HG02943 (cell line): Measurements from ENCODE around the gene ETV6.

Experiments used
- ATAC-seq: cut with Tn5 transposase; IDR thresholded peaks from one replicate; pipeline ENCODE4 v1.9.1; 2021; ENCODE audit warnings: mild to moderate bottlenecking, low read depth, moderate library complexity; ENCODE audit not compliant: unreplicated experiment

The ETV6 gene

GRCh38 chr12:11641522-11641921, 8.0 kb upstream of the ETV6 start:
- ATAC-seq, result no peak

DNA sequence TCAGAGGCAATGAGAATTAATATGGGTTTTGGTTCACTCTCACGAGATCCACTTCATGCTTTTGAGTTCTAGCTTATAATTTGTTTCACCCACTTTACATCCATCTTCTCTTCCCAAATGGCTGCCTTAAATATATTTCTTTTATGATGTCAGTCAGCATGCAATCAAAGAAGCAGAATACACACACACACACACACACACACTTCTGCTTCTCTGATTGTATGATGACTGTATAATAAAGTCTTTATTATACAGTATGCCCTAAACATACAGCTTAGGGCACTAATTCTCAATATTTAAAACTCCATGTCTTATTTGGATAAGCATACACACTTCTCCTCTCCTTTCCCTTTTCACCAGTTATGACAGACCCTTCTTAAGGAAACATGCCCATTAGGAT, 6.7 kb upstream of the ETV6 start:
- ATAC-seq, result no peak

GRCh38 chr12:11645391-11645790, 4.1 kb upstream of the ETV6 start:
- no peak for ATAC-seq

GRCh38 chr12:11648514-11649412, 711 bp upstream of the ETV6 start:
- ATAC-seq, result peak; percentile 40

- no peak for ATAC-seq
Measured at GRCh38 chr12:11650286-11651281, 1.1 kb downstream of the ETV6 start.

GRCh38 chr12:11651381-11651780, 1.9 kb downstream of the ETV6 start:
- ATAC-seq, result no peak

DNA sequence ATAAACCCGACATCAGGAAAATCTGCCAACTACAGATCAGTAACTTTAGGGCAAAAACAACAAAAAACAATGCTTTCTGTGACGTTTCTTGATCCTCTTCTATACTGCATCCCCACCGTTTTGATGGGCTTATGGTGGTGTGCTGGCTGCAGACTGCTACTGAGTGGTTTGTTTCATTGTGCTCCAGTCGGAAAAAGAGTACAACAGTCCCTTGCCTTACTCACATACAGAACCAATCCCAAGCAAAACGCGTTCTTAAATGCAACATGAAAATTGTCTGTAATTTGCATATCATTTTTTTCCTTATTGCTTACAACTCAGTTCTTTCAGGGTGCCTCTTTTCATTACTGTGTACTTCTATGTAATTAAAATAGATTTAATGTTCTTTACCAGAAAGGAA, 2.3 kb downstream of the ETV6 start:
- ATAC-seq, result no peak

- ATAC-seq, result no peak
Measured at GRCh38 chr12:11652351-11653040, 3.0 kb downstream of the ETV6 start.

DNA sequence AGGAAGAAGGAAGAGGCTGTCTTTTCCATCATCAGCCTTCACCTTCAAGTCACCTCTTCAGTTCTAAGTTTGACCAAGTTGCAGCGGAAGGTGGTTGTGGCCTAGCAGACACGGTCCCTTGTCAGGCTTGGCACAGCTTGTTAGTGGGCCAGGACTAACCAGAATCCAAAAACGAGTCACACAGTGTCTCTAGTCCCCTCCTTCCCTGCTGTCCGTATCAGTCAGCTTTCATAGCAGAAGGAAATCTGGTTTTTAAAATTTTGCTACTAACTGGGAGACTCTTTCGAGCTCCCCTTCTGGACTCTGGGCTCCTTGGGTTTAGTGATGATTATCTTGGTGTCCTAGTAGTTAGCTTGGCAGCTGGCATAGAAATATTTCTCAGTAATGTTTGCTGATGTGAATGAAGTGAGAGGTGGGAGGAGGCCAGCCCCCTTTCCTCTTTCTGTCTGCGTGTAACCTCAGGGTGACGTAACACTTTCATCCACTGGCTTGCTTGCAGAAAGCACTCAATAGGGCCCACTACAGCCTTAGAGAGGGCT, 3.8 kb downstream of the ETV6 start:
- ATAC-seq, result no peak

DNA sequence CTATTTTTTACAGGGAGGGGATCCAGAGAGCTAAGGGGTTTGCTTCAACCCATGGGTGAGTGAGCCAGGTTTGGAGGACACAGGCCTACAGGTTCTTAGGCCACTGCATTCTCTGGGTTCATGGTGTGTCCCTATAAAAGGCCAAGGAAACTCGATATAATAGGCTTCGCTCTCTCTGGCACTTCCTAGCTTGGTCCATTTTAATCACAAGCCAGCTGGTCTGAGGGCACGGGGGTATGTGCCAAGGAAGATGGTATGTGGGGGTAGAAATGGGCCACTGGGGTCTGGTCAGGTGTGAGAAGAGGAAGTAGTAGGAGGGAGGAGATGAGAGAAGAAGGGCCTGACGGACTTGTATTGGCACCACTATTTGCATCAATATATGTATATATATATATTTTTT, 4.9 kb downstream of the ETV6 start:
- ATAC-seq, result no peak

GRCh38 chr12:11654802-11655201, 5.3 kb downstream of the ETV6 start:
- no peak for ATAC-seq

DNA sequence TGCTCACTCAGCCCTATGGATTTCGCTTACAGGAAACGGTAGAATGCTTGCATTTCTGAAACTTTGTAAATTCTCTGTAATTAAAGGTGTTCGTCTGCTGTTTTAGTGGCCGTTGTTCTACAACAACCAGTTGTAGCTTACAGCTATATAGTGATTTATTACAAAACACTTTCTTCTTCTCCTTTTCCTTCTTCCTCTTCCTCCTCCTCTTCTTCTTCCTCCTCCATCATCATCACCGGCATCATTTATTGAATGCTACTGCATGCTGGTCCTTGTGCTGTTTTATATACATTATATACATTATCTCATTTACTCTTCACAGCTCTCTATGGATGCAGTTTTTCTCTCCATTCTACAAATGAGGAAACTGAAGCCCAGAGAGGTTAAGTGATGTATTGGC, 6.4 kb downstream of the ETV6 start:
- no peak for ATAC-seq

- ATAC-seq, result no peak
Measured at GRCh38 chr12:11656550-11656949, 7.1 kb downstream of the ETV6 start.

DNA sequence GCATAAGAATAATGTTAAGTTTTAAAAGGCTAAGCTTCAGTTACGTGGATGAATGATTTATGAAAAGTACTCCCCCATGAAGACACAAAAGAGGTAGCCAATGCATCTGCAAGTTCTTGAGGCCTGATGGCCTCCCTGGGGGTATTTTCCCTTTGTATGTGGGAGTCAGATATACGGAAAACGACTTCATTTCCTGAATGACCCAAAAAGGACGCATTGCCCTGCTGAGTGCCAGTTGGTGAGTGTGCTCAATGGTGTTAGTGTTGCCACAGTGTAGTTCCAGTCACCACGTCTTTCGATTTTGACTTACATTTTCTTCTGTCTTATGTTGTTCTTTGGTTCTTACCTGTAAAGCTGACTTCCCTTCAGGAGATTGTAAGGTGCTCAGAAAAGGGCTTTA, 8.0 kb downstream of the ETV6 start:
- ATAC-seq, result no peak

- ATAC-seq, result no peak
Measured at GRCh38 chr12:11658791-11659190, 9.3 kb downstream of the ETV6 start.

DNA sequence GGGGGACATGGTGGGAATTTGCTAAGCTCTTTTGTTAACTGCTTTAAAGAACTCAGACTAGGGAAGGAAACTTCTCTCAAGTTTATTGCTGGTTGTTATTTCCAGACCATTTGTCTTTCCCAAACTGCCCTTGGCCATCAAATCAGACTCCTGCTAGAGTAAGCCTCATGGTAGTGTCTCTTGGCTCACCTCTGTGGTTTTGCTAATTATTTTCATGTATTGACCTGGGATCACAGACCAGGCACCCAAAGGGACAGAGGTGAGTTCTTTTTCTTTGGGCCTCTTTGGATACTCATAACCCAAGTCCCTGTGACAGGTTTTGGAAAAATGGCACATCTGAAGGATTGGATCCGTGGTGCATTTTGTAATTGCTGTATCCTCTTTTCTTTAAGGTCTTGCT, 11.2 kb downstream of the ETV6 start:
- no peak for ATAC-seq

- ATAC-seq, result no peak
Measured at GRCh38 chr12:11661491-11662089, 12.1 kb downstream of the ETV6 start.

GRCh38 chr12:11662369-11662768, 12.9 kb downstream of the ETV6 start:
- ATAC-seq, result no peak

- ATAC-seq, result no peak
Measured at GRCh38 chr12:11663130-11663529, 13.7 kb downstream of the ETV6 start.

GRCh38 chr12:11664101-11664500, 14.6 kb downstream of the ETV6 start:
- no peak for ATAC-seq
